H1 (cell line): ENCODE measurements around the gene RAP1A. TPM values are rescaled to one million over a fixed set of nuclear protein-coding genes. Genes with fewer than 3 reads are reported as not detected.
"Not testable (repeated sequence)": the region's sequence is repeated elsewhere in the genome, so short reads cannot be mapped to it uniquely, and the experiment has no call there.

Experiments
- CTCF ChIA-PET: fragments of 300-600 bp; sonication (Branson Sonifier 250); formaldehyde crosslinking; loops from one replicate; lab custom pipeline; 2021; ENCODE audit not compliant: partially characterized antibody; lab: Charles Lee
- POLR2A ChIA-PET: fragments of 300-600 bp; sonication (Branson Sonifier 250); formaldehyde crosslinking; loops from one replicate; lab custom pipeline; 2021; ENCODE audit warnings: inconsistent platforms; ENCODE audit not compliant: partially characterized antibody; lab: Charles Lee
- DNase-seq, 2 experiments: peaks; one replicate each; pipeline versions ENCODE4 v3.0.0 to v3.0.0-alpha.2; 2010 to 2022; ENCODE audit warnings: low spot score in 2 of 2, low read depth in 1 of 2, mixed read lengths in 1 of 2
- FAIRE-seq: peaks from 2 replicates; lab custom pipeline; 2011; peaks lifted over from hg19 to GRCh38; lab: Jason Lieb, UNC
- H2AFZ ChIP-seq: 2 replicates; pipeline ENCODE4 v1.8.1; 2012; ENCODE audit warnings: low read length, inconsistent platforms
- H2AK5ac ChIP-seq: 2 replicates; pipeline ENCODE4 v1.6.1; 2013; ENCODE audit warnings: low read depth, low read length
- H2BK120ac ChIP-seq: replicated peaks from 2 replicates; pipeline ENCODE3; 2013; ENCODE audit warnings: low read depth, low read length, inconsistent platforms
- H2BK12ac ChIP-seq: 2 replicates; pipeline ENCODE4 v1.6.1; 2013; ENCODE audit warnings: low read depth, low read length
- H2BK15ac ChIP-seq: 2 replicates; pipeline ENCODE4 v1.6.1; 2013; ENCODE audit warnings: low read length
- H2BK20ac ChIP-seq: 2 replicates; pipeline ENCODE4 v1.6.1; 2013; ENCODE audit warnings: low read length
- H2BK5ac ChIP-seq: 2 replicates; pipeline ENCODE4 v1.6.1; 2013; ENCODE audit warnings: low read depth, low read length
- H3K14ac ChIP-seq: 2 replicates; pipeline ENCODE4 v1.6.1; 2013; ENCODE audit warnings: inconsistent platforms; ENCODE audit not compliant: insufficient read length
- H3K18ac ChIP-seq: 2 replicates; pipeline ENCODE4 v1.6.1; 2013; ENCODE audit warnings: low read length; ENCODE audit errors: extremely low read depth
- H3K23ac ChIP-seq: 2 replicates; pipeline ENCODE4 v1.6.1; 2013; ENCODE audit warnings: inconsistent platforms; ENCODE audit not compliant: insufficient read length
- H3K23me2 ChIP-seq: 2 replicates; pipeline ENCODE4 v1.6.1; 2013; ENCODE audit warnings: low read depth, low read length
- H3K27ac ChIP-seq: 2 replicates; pipeline ENCODE4 v1.6.1; 2011; ENCODE audit warnings: low read depth, low read length, inconsistent platforms
- H3K27me3 ChIP-seq, 4 experiments: replicated peaks in 1 of 4; 1 replicate in 1 of 4; 2 replicates in 3 of 4; pipeline versions ENCODE4 v1.6.1 to v1.8.1; 2011 to 2013; ENCODE audit warnings: low read length in 3 of 4, mild to moderate bottlenecking in 3 of 4, inconsistent platforms in 2 of 4, mixed read lengths in 2 of 4, moderate library complexity in 1 of 4; ENCODE audit not compliant: control insufficient read depth in 3 of 4, insufficient read depth in 3 of 4; ENCODE audit errors: extremely low read depth in 1 of 4
- H3K36me3 ChIP-seq, 4 experiments: 2 replicates each; pipeline versions ENCODE4 v1.6.1 to v1.8.1; 2011 to 2013; ENCODE audit warnings: mild to moderate bottlenecking in 4 of 4, low read length in 3 of 4, moderate library complexity in 2 of 4, control low read depth in 1 of 4, inconsistent platforms in 1 of 4; ENCODE audit not compliant: insufficient read depth in 4 of 4, control insufficient read depth in 2 of 4
- H3K4ac ChIP-seq: replicated peaks from 2 replicates; pipeline ENCODE3; 2013; ENCODE audit warnings: low read length, low read depth, mixed read lengths, inconsistent platforms; ENCODE audit not compliant: insufficient read length
- H3K4me1 ChIP-seq, 4 experiments: replicated peaks in 1 of 4; 1 replicate in 1 of 4; 2 replicates in 3 of 4; pipeline versions ENCODE4 v1.6.1 to v1.8.1; 2011 to 2013; ENCODE audit warnings: low read length in 3 of 4, inconsistent platforms in 2 of 4, mixed read lengths in 1 of 4; ENCODE audit not compliant: insufficient read depth in 4 of 4, control insufficient read depth in 3 of 4
- H3K4me2 ChIP-seq, 2 experiments: 2 replicates each; pipeline versions ENCODE4 v1.6.1 to v1.8.1; 2011 to 2013; ENCODE audit warnings: low read depth in 2 of 2, low read length in 2 of 2, control low read depth in 1 of 2, inconsistent platforms in 1 of 2, mild to moderate bottlenecking in 1 of 2; ENCODE audit not compliant: insufficient read depth in 1 of 2
- H3K4me3 ChIP-seq, 4 experiments: fragments of 200-600, 300-600 bp in 1 of 4; sonication (generic), shearing (Covaris generic), sonication (Bioruptor Twin) in 1 of 4; 2 replicates each; pipeline versions ENCODE4 v1.5.1 to v1.8.1; 2011 to 2016; ENCODE audit warnings: low read length in 4 of 4, low read depth in 3 of 4, control low read depth in 2 of 4, inconsistent platforms in 2 of 4, mild to moderate bottlenecking in 2 of 4, mixed read lengths in 1 of 4, moderate library complexity in 1 of 4; ENCODE audit not compliant: insufficient read depth in 2 of 4; ENCODE audit errors: extremely low read depth in 1 of 4
- H3K56ac ChIP-seq: replicated peaks from 2 replicates; pipeline ENCODE3; 2013; ENCODE audit warnings: low read depth, mild to moderate bottlenecking, mixed read lengths, low read length, inconsistent platforms; ENCODE audit not compliant: insufficient read length
- H3K79me1 ChIP-seq: 2 replicates; pipeline ENCODE4 v1.6.1; 2013; ENCODE audit warnings: low read depth, low read length, control low read depth
- H3K79me2 ChIP-seq, 2 experiments: 2 replicates each; pipeline versions ENCODE4 v1.6.1 to v1.8.1; 2012 to 2013; ENCODE audit warnings: low read length in 2 of 2, mild to moderate bottlenecking in 2 of 2, inconsistent platforms in 1 of 2; ENCODE audit not compliant: insufficient read depth in 2 of 2, control insufficient read depth in 1 of 2
- H3K9ac ChIP-seq, 4 experiments: replicated peaks in 1 of 4; 1 replicate in 1 of 4; 2 replicates in 3 of 4; pipeline versions ENCODE4 v1.6.1 to v1.8.1; 2011 to 2013; ENCODE audit warnings: low read depth in 3 of 4, low read length in 3 of 4, control low read depth in 2 of 4, mild to moderate bottlenecking in 2 of 4, moderate library complexity in 2 of 4, inconsistent platforms in 1 of 4; ENCODE audit errors: extremely low read depth in 1 of 4
- H3K9me3 ChIP-seq, 2 experiments: 2 replicates each; pipeline versions ENCODE4 v1.6.1 to v1.8.1; 2012 to 2013; ENCODE audit warnings: mild to moderate bottlenecking in 2 of 2, moderate library complexity in 2 of 2, control low read depth in 1 of 2, inconsistent platforms in 1 of 2, low read depth in 1 of 2, low read length in 1 of 2, mixed read lengths in 1 of 2; ENCODE audit not compliant: insufficient read depth in 2 of 2
- H4K20me1 ChIP-seq, 2 experiments: replicated peaks in 1 of 2; 2 replicates each; pipeline versions ENCODE3 to v1.8.1; 2011 to 2013; ENCODE audit warnings: inconsistent platforms in 2 of 2, low read length in 2 of 2, mild to moderate bottlenecking in 1 of 2; ENCODE audit not compliant: insufficient read depth in 2 of 2, control insufficient read depth in 1 of 2
- H4K5ac ChIP-seq: 2 replicates; pipeline ENCODE4 v1.6.1; 2013; ENCODE audit warnings: low read length, low read depth, mixed read lengths, inconsistent platforms; ENCODE audit not compliant: insufficient read length
- H4K8ac ChIP-seq: 2 replicates; pipeline ENCODE4 v1.8.0; 2013; ENCODE audit warnings: mild to moderate bottlenecking, moderate library complexity, low read length, inconsistent platforms; ENCODE audit not compliant: insufficient read depth; ENCODE audit errors: extremely low read depth
- H4K91ac ChIP-seq: replicated peaks from 2 replicates; pipeline ENCODE3; 2013; ENCODE audit warnings: low read length, mixed read lengths, inconsistent platforms; ENCODE audit not compliant: insufficient read length
- WGBS, 2 experiments: shearing (Covaris generic) in 1 of 2; methylation state at CpG; one replicate each; pipeline versions ENCODE4 v1.1.6 to v1.1.7; 2013 to 2015; ENCODE audit warnings: low lambda C conversion rate in 2 of 2, mixed read lengths in 2 of 2, inconsistent platforms in 1 of 2, low coverage in 1 of 2, missing lambda C conversion rate in 1 of 2; ENCODE audit not compliant: insufficient replicate concordance in 2 of 2, insufficient coverage in 1 of 2, insufficient read length in 1 of 2; ENCODE audit errors: extremely low coverage in 1 of 2, missing lambda C conversion rate in 1 of 2; 5-methylcytosine and 5-hydroxymethylcytosine counted together
- polyA plus RNA-seq, 7 experiments: library from polyadenylated mRNA; depleted of rRNA in 3 of 7; stranded (reverse) in 5 of 7; unstranded in 2 of 7; fragments of >200 nt in 5 of 7; fragments of 200-250 nt in 2 of 7; gene quantifications; 1 replicate in 5 of 7; 2 replicates in 1 of 7; 4 replicates in 1 of 7; pipeline versions ENCODE4 v1.2.1 to v1.2.3, GENCODE V29; 2011 to 2013; ENCODE audit warnings: missing spikeins in 2 of 7, mixed read lengths in 2 of 7
- total RNA-seq: library from RNA; stranded (reverse); fragmentation: NEBNext Ultra II Directional; extraction: Animal tissue kit (Norgen Biotek cat#: 25700); gene quantifications from 2 replicates; pipeline ENCODE4 v1.2.1, GENCODE V29; 2021

RAP1A gene
- total and polyA plus RNA-seq, 2 of the 8 experiments (the other 6 are each of a cell fraction or from before 2014, with no cell fraction given) = 10.9 to 35.8 TPM

- FAIRE-seq = not testable (repeated sequence)
Observed at GRCh38 chr1:111632771-111633170, 13.2 kb downstream of the RAP1A start.

More at GRCh38 chr1:111632771-111633170, 13.2 kb downstream of the RAP1A start:
- H2AFZ ChIP-seq, H4K20me1 ChIP-seq, H3K56ac ChIP-seq, H3K23ac ChIP-seq, H3K23me2 ChIP-seq, POLR2A ChIA-PET, CTCF ChIA-PET, H3K18ac ChIP-seq, H2BK20ac ChIP-seq, H4K91ac ChIP-seq, H3K27ac ChIP-seq, H2BK5ac ChIP-seq, H3K9ac ChIP-seq, H2BK15ac ChIP-seq, H2AK5ac ChIP-seq, H3K4me2 ChIP-seq, H2BK120ac ChIP-seq, H3K4ac ChIP-seq, H3K36me3 ChIP-seq, H4K5ac ChIP-seq, H3K4me1 ChIP-seq, H4K8ac ChIP-seq, H2BK12ac ChIP-seq, H3K27me3 ChIP-seq, H3K79me1 ChIP-seq, DNase-seq, H3K4me3 ChIP-seq, H3K14ac ChIP-seq, H3K9me3 ChIP-seq: not testable (repeated sequence)
- 97% methylated on average over 4 of the region's 4 CpGs; no CpG with 5 or more reads in 1 of the 2 experiments for WGBS, 2 experiments
- peaks cover 0 to 84% of the 10 kb centered on the region in 2 experiments; a peak in 2 of 4 replicates for H3K79me2 ChIP-seq
